WTC11 (cell line): ENCODE measurements around the gene FATE1. TPM values are rescaled to one million over a fixed set of nuclear protein-coding genes. Genes with fewer than 3 reads are reported as not detected.

Experiments used
- ATAC-seq: fragments of 200-7000 bp; cut with Tn5 transposase; 2 replicates; pipeline ENCODE4 v1.10.0; 2021; ENCODE audit warnings: mild to moderate bottlenecking, moderate library complexity
- CTCF ChIA-PET: fragments of 300-600 bp; sonication (Branson Sonifier 250); formaldehyde crosslinking; loops from one replicate; lab custom pipeline; 2021; ENCODE audit warnings: antibody characterized with exemption; lab: Charles Lee
- POLR2A ChIA-PET: fragments of 350-600 bp; sonication (Branson Sonifier 250); formaldehyde crosslinking; loops from one replicate; lab custom pipeline; 2021; ENCODE audit warnings: antibody characterized with exemption; lab: Charles Lee
- DNase-seq: peaks from one replicate; pipeline ENCODE4 v3.0.0; 2021; ENCODE audit warnings: low spot score
- H3K27ac Mint-ChIP-seq: 2 replicates; pipeline ENCODE4 v1.8.0; 2021; ENCODE audit warnings: mixed read lengths
- H3K27me3 Mint-ChIP-seq: 2 replicates; pipeline ENCODE4 v1.8.0; 2021; ENCODE audit warnings: low read depth, mild to moderate bottlenecking, moderate library complexity, mixed read lengths
- H3K36me3 Mint-ChIP-seq: 2 replicates; pipeline ENCODE4 v1.8.0; 2021; ENCODE audit warnings: mixed read lengths
- H3K4me1 Mint-ChIP-seq: 2 replicates; pipeline ENCODE4 v1.8.0; 2022; ENCODE audit warnings: mixed read lengths
- H3K4me3 Mint-ChIP-seq: 2 replicates; pipeline ENCODE4 v1.8.0; 2021; ENCODE audit warnings: mild to moderate bottlenecking, moderate library complexity, mixed read lengths
- H3K9me3 Mint-ChIP-seq: 2 replicates; pipeline ENCODE4 v1.8.0; 2021; ENCODE audit warnings: mixed read lengths
- FOXK1 ChIP-seq: sonication (generic); formaldehyde crosslinking; IDR thresholded peaks from 2 replicates; pipeline ENCODE4 v1.8.0; 2022; ENCODE audit warnings: mild to moderate bottlenecking, moderate library complexity, missing genetic modification reagents
- KAT7 ChIP-seq: sonication (generic); formaldehyde crosslinking; IDR thresholded peaks from 2 replicates; pipeline ENCODE4 v1.8.1; 2023; ENCODE audit warnings: missing genetic modification reagents, mild to moderate bottlenecking, borderline replicate concordance
- MYBL2 ChIP-seq: sonication (generic); formaldehyde crosslinking; IDR thresholded peaks from 2 replicates; pipeline ENCODE4 v1.8.1; 2023; ENCODE audit warnings: mild to moderate bottlenecking, moderate library complexity, missing genetic modification reagents
- SOX15 ChIP-seq: fragments of 250-450 bp; sonication (Bioruptor Pico); IDR thresholded peaks from 2 replicates; pipeline ENCODE4 v1.9.0; 2021; ENCODE audit warnings: mild to moderate bottlenecking
- TEAD4 ChIP-seq: sonication (generic); formaldehyde crosslinking; IDR thresholded peaks from 2 replicates; pipeline ENCODE4 v1.8.0; 2022; ENCODE audit warnings: mild to moderate bottlenecking, missing genetic modification reagents
- TP53 ChIP-seq: sonication (generic); formaldehyde crosslinking; IDR thresholded peaks from 2 replicates; pipeline ENCODE4 v1.8.1; 2023; ENCODE audit warnings: mild to moderate bottlenecking, missing genetic modification reagents
- ZNF138 ChIP-seq: sonication (generic); formaldehyde crosslinking; conservative IDR thresholded peaks from 2 replicates; pipeline ENCODE4 v1.8.1; 2022; ENCODE audit warnings: mild to moderate bottlenecking, moderate library complexity, missing genetic modification reagents
- ZNF232 ChIP-seq: sonication (generic); formaldehyde crosslinking; IDR thresholded peaks from 2 replicates; pipeline ENCODE4 v1.8.0; 2022; ENCODE audit warnings: mild to moderate bottlenecking, missing genetic modification reagents
- ZNF317 ChIP-seq: sonication (generic); formaldehyde crosslinking; IDR thresholded peaks from 2 replicates; pipeline ENCODE4 v1.8.1; 2023; ENCODE audit warnings: low read depth, mild to moderate bottlenecking, moderate library complexity, missing genetic modification reagents, borderline replicate concordance
- ZNF423 ChIP-seq: fragments of 250-450 bp; sonication (Bioruptor Pico); IDR thresholded peaks from 2 replicates; pipeline ENCODE4 v2.1.2; 2022; ENCODE audit warnings: mild to moderate bottlenecking, moderate library complexity
- total RNA-seq: library from RNA; stranded (reverse); gene quantifications from 3 replicates; pipeline ENCODE4 v1.2.3, GENCODE V29; 2021
- TF ChIP-seq, protein P1 (sequence below): sonication (generic); formaldehyde crosslinking; conservative IDR thresholded peaks from 2 replicates; pipeline ENCODE4 v1.8.1; 2023; ENCODE audit warnings: mild to moderate bottlenecking, low read depth, missing genetic modification reagents, moderate library complexity
- TF ChIP-seq, protein P2 (sequence below): sonication (generic); formaldehyde crosslinking; IDR thresholded peaks from 2 replicates; pipeline ENCODE4 v1.8.1; 2023; ENCODE audit warnings: mild to moderate bottlenecking, missing genetic modification reagents, moderate library complexity
- TF ChIP-seq, protein P3 (sequence below): sonication (generic); formaldehyde crosslinking; IDR thresholded peaks from 2 replicates; pipeline ENCODE4 v1.8.0; 2022; ENCODE audit warnings: mild to moderate bottlenecking, missing genetic modification reagents
- TF ChIP-seq, protein P4 (sequence below): fragments of 250-450 bp; sonication (Bioruptor Pico); IDR thresholded peaks from 2 replicates; pipeline ENCODE4 v1.9.0; 2021; ENCODE audit warnings: moderate library complexity, mild to moderate bottlenecking, inconsistent platforms, borderline replicate concordance
- TF ChIP-seq, protein P5 (sequence below): sonication (generic); formaldehyde crosslinking; conservative IDR thresholded peaks from 2 replicates; pipeline ENCODE4 v1.8.1; 2022; ENCODE audit warnings: mild to moderate bottlenecking, missing genetic modification reagents
- TF ChIP-seq, protein P6 (sequence below): fragments of 250-450 bp; sonication (Bioruptor Pico); IDR thresholded peaks from 2 replicates; pipeline ENCODE4 v1.9.0; 2021; ENCODE audit warnings: mild to moderate bottlenecking, borderline replicate concordance

Gene FATE1
- total RNA-seq, 1 experiment from 2014 or later, result not detected

DNA sequence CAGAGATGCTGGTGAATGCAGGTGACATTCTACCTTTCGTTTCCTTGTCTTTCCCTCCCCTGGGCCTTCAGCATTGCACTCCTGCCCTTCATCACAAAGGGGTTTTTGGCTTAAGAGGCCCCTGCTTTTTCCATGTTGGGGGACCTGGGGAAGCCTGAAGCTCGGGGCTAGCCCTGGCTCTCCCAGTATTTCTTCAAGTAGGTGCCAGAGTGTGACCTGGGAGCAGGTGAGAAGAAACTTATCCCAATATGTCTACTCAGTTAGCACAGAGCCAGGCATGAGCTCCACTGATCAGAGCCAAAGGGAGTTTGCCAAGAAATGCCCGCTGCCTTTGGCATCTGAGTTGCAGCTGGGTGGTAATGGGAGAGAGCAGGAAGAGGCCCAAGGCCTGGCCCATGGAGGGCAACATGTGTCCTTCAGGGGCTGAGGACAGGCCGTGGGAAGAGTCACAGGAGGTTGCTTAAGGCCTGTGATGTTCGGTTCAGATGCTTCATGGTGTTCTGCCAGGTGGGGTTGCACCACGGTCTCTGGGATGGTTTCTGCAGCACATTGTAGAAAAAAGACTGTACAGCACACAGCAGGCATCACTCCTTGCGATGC is 13.0 kb upstream of the FATE1 start:
- no peaks in the 10 kb centered on the region for H3K9me3 Mint-ChIP-seq
- no peak overlapping the region for H3K27ac Mint-ChIP-seq
- ATAC-seq (no peak), DNase-seq (no peak)
- CTCF ChIA-PET, result no interaction called here
- no peaks in the 10 kb centered on the region for H3K4me1 Mint-ChIP-seq
- POLR2A ChIA-PET, result no interaction called here
- TF ChIP-seq, protein P1, sequence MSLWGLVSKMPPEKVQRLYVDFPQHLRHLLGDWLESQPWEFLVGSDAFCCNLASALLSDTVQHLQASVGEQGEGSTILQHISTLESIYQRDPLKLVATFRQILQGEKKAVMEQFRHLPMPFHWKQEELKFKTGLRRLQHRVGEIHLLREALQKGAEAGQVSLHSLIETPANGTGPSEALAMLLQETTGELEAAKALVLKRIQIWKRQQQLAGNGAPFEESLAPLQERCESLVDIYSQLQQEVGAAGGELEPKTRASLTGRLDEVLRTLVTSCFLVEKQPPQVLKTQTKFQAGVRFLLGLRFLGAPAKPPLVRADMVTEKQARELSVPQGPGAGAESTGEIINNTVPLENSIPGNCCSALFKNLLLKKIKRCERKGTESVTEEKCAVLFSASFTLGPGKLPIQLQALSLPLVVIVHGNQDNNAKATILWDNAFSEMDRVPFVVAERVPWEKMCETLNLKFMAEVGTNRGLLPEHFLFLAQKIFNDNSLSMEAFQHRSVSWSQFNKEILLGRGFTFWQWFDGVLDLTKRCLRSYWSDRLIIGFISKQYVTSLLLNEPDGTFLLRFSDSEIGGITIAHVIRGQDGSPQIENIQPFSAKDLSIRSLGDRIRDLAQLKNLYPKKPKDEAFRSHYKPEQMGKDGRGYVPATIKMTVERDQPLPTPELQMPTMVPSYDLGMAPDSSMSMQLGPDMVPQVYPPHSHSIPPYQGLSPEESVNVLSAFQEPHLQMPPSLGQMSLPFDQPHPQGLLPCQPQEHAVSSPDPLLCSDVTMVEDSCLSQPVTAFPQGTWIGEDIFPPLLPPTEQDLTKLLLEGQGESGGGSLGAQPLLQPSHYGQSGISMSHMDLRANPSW (CRISPR knock-in tag), result no peak
- TF ChIP-seq SOX15 (CRISPR knock-in tag) (no peak), TP53 (no peak), ZNF232 (no peak)
- 0 out of 2 replicates have a peak, but pooled peaks cover 3% of the 10 kb centered on the region for H3K36me3 Mint-ChIP-seq
- no peak overlapping the region for H3K4me3 Mint-ChIP-seq
- H3K27me3 Mint-ChIP-seq, result no peaks in the 10 kb centered on the region

DNA sequence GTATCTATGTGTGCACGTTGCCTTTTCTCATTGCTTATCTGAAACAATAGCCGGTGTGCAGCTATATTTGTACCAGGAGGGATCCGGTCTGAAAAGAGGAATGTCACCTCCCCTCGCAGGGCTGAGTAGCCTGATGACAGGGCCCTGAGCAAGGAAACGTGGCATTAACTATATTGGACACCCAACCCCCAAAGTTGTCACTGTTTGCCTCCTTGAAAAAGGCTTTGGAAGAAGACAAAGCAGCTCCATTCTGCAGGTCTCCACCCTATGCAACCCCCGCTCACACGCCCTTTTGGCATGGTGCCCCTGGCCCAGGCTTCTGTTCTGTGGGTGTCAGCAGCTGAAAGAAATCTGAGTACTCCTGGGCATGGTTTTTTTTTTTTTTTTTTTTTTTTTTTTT is 12.3 kb upstream of the FATE1 start:
- H3K9me3 Mint-ChIP-seq, result no peaks in the 10 kb centered on the region
- H3K27ac Mint-ChIP-seq, result no peak overlapping the region
- H3K27me3 Mint-ChIP-seq, result no peaks in the 10 kb centered on the region
- TF ChIP-seq, protein P2, sequence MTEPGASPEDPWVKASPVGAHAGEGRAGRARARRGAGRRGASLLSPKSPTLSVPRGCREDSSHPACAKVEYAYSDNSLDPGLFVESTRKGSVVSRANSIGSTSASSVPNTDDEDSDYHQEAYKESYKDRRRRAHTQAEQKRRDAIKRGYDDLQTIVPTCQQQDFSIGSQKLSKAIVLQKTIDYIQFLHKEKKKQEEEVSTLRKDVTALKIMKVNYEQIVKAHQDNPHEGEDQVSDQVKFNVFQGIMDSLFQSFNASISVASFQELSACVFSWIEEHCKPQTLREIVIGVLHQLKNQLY (CRISPR knock-in tag), result no peak
- no peak for TF ChIP-seq SOX15 (CRISPR knock-in tag)
- TF ChIP-seq ZNF423 (CRISPR knock-in tag), result no peak
- no peak for TF ChIP-seq KAT7 (CRISPR knock-in tag)
- POLR2A ChIA-PET, result no interaction called here
- DNase-seq (no peak), ATAC-seq (no peak)
- CTCF ChIA-PET, result no interaction called here
- H3K4me1 Mint-ChIP-seq, result no peaks in the 10 kb centered on the region
- 0 out of 2 replicates have a peak, but pooled peaks cover 3% of the 10 kb centered on the region for H3K36me3 Mint-ChIP-seq
- no peak overlapping the region for H3K4me3 Mint-ChIP-seq

DNA sequence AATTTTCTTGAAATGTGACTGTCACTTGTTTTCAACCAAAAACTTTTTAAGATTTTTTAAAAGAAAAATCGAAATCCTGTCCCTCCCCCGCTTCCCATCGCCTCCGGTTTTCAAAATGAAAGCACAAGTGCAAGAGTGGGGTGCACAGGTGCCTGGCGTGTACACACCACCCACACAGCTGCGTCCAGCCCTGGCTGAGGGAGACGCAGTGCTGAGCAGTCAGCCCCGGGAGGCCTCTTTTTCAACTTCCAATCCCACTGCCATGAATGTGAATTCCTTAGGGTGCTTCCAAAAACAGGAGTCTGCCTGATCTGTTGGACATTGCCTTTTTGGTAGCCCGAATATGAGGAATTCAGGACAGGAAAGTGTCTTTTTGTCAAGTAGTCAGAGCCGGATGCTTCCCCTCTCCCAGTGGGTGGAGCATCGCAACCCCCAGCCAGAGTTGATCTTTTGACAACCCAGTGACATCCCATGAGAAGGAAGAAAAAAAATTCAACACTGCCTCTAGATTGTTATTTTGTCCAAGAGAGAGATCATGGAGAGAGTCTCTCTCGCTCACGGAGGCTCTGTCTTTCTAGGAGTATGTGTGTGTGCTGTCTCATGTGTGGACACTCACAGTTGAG is 11.7 kb upstream of the FATE1 start:
- DNase-seq, result no peak
- H3K27ac Mint-ChIP-seq, result no peak overlapping the region
- H3K4me1 Mint-ChIP-seq, result no peaks in the 10 kb centered on the region
- H3K27me3 Mint-ChIP-seq, result no peaks in the 10 kb centered on the region
- H3K36me3 Mint-ChIP-seq, result 0 out of 2 replicates have a peak, but pooled peaks cover 3% of the 10 kb centered on the region
- H3K4me3 Mint-ChIP-seq, result no peak overlapping the region
- ChIA-PET CTCF (no interaction called here), POLR2A (no interaction called here)
- no peak for ATAC-seq
- H3K9me3 Mint-ChIP-seq, result no peaks in the 10 kb centered on the region
- TF ChIP-seq, protein P1 (CRISPR knock-in tag), result no peak
- TF ChIP-seq ZNF317 (CRISPR knock-in tag), result no peak
- no peak for TF ChIP-seq TEAD4 (CRISPR knock-in tag)
- no peak for TF ChIP-seq MYBL2 (CRISPR knock-in tag)
- TF ChIP-seq KAT7 (CRISPR knock-in tag), result no peak
- TF ChIP-seq, protein P2 (CRISPR knock-in tag), result no peak
- TF ChIP-seq, protein P3, sequence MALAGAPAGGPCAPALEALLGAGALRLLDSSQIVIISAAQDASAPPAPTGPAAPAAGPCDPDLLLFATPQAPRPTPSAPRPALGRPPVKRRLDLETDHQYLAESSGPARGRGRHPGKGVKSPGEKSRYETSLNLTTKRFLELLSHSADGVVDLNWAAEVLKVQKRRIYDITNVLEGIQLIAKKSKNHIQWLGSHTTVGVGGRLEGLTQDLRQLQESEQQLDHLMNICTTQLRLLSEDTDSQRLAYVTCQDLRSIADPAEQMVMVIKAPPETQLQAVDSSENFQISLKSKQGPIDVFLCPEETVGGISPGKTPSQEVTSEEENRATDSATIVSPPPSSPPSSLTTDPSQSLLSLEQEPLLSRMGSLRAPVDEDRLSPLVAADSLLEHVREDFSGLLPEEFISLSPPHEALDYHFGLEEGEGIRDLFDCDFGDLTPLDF (CRISPR knock-in tag), result no peak
- TF ChIP-seq, protein P4, sequence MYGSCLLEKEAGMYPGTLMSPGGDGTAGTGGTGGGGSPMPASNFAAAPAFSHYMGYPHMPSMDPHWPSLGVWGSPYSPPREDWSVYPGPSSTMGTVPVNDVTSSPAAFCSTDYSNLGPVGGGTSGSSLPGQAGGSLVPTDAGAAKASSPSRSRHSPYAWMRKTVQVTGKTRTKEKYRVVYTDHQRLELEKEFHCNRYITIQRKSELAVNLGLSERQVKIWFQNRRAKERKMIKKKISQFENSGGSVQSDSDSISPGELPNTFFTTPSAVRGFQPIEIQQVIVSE (CRISPR knock-in tag), result no peak
- TF ChIP-seq, protein P5, sequence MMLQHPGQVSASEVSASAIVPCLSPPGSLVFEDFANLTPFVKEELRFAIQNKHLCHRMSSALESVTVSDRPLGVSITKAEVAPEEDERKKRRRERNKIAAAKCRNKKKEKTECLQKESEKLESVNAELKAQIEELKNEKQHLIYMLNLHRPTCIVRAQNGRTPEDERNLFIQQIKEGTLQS (CRISPR knock-in tag), result no peak
- TF ChIP-seq ZNF138 (CRISPR knock-in tag), result no peak
- TF ChIP-seq, protein P6, sequence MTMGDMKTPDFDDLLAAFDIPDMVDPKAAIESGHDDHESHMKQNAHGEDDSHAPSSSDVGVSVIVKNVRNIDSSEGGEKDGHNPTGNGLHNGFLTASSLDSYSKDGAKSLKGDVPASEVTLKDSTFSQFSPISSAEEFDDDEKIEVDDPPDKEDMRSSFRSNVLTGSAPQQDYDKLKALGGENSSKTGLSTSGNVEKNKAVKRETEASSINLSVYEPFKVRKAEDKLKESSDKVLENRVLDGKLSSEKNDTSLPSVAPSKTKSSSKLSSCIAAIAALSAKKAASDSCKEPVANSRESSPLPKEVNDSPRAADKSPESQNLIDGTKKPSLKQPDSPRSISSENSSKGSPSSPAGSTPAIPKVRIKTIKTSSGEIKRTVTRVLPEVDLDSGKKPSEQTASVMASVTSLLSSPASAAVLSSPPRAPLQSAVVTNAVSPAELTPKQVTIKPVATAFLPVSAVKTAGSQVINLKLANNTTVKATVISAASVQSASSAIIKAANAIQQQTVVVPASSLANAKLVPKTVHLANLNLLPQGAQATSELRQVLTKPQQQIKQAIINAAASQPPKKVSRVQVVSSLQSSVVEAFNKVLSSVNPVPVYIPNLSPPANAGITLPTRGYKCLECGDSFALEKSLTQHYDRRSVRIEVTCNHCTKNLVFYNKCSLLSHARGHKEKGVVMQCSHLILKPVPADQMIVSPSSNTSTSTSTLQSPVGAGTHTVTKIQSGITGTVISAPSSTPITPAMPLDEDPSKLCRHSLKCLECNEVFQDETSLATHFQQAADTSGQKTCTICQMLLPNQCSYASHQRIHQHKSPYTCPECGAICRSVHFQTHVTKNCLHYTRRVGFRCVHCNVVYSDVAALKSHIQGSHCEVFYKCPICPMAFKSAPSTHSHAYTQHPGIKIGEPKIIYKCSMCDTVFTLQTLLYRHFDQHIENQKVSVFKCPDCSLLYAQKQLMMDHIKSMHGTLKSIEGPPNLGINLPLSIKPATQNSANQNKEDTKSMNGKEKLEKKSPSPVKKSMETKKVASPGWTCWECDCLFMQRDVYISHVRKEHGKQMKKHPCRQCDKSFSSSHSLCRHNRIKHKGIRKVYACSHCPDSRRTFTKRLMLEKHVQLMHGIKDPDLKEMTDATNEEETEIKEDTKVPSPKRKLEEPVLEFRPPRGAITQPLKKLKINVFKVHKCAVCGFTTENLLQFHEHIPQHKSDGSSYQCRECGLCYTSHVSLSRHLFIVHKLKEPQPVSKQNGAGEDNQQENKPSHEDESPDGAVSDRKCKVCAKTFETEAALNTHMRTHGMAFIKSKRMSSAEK, result no peak
- no peak for TF ChIP-seq FOXK1 (CRISPR knock-in tag)
